Subcutaneous adipose tissue (tissue), 4 donors: ENCODE results near the gene RAPGEF2. TPM values are rescaled to one million over a fixed set of nuclear protein-coding genes. Genes with fewer than 3 reads are reported as not detected.

Experiments
- CTCF ChIP-seq: fragments of 450-650 bp; IDR thresholded peaks from one replicate; pipeline ENCODE4 v1.5.1; 2016; ENCODE audit warnings: low read depth, mild to moderate bottlenecking, control low read depth, antibody characterized with exemption, moderate library complexity
- total RNA-seq, 4 donors: library from RNA; depleted of rRNA; stranded (reverse); fragments of >200 nt; gene quantifications; one replicate each; pipeline ENCODE4 v1.1.0, GENCODE V29; 2016

RAPGEF2 gene
- total RNA-seq, 4 donors from 2014 or later = 41.2 to 71.8 (median 52.5) TPM

GRCh38 chr4:159104694-159105414 is 2.0 kb downstream of the RAPGEF2 start:
- TF ChIP-seq CTCF = no peak

GRCh38 chr4:159105761-159106243 is 2.9 kb downstream of the RAPGEF2 start:
- no peak for TF ChIP-seq CTCF

GRCh38 chr4:159106636-159107035 is 3.8 kb downstream of the RAPGEF2 start:
- TF ChIP-seq CTCF = no peak

- TF ChIP-seq CTCF = no peak
These were observed 4.5 kb downstream of the RAPGEF2 start for GRCh38 chr4:159107203-159107925.

- TF ChIP-seq CTCF = no peak
These were observed 5.2 kb downstream of the RAPGEF2 start for GRCh38 chr4:159108124-159108523.

GRCh38 chr4:159110961-159111360 is 8.1 kb downstream of the RAPGEF2 start:
- no peak for TF ChIP-seq CTCF

GRCh38 chr4:159111416-159111815 is 8.5 kb downstream of the RAPGEF2 start:
- TF ChIP-seq CTCF = no peak
